ENCODE results near the gene ANKRD6. TPM values are rescaled to one million over a fixed set of nuclear protein-coding genes. Genes with fewer than 3 reads are reported as not detected.

Gene ANKRD6
- total RNA-seq, 4 donors from 2014 or later = 2.7 to 9.4 (median 6.6) TPM

DNA sequence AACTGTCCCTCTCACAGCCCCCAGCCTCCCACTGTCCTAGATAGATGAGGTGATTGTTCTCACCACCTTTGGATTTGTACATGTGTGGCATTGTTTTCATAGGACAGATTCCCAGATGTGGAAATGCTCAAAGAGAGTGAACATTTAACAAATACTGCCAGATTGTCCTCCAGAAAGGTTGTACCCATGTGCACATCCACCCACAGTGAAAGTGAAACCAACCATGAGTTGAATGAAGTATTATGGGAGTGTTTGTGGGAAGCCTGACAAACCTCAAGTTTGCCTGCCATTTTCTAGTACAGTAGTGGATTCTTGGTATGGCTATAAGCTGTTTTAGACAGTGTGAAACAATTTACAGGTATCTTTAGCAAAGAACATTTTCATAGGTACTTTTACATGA lies 42.7 kb downstream of the ANKRD6 start:
- Histone ChIP-seq H3K27ac (no peak overlapping the region), H3K36me3 (no peaks in the 10 kb centered on the region), H3K27me3 (no peaks in the 10 kb centered on the region), H3K4me1 (peaks cover 0 to 15% (median 3%) of the 10 kb centered on the region in 4 donors), H3K4me3 (no peak overlapping the region), H3K9me3 (no peaks in the 10 kb centered on the region)
- in situ Hi-C loops (cut with MboI; ENCODE audit: low pct_ligation_motif_present in 1 of 4, low pct_unique_long_range_greater_than_20kb in 1 of 4, low sequenced_read_pairs in 3 of 4) (no loop called here), intact Hi-C loops (cut with DNase I; ENCODE audit: low total_unique reads) (no loop called here)
- no peak for DNase-seq
- TF ChIP-seq, protein P1, sequence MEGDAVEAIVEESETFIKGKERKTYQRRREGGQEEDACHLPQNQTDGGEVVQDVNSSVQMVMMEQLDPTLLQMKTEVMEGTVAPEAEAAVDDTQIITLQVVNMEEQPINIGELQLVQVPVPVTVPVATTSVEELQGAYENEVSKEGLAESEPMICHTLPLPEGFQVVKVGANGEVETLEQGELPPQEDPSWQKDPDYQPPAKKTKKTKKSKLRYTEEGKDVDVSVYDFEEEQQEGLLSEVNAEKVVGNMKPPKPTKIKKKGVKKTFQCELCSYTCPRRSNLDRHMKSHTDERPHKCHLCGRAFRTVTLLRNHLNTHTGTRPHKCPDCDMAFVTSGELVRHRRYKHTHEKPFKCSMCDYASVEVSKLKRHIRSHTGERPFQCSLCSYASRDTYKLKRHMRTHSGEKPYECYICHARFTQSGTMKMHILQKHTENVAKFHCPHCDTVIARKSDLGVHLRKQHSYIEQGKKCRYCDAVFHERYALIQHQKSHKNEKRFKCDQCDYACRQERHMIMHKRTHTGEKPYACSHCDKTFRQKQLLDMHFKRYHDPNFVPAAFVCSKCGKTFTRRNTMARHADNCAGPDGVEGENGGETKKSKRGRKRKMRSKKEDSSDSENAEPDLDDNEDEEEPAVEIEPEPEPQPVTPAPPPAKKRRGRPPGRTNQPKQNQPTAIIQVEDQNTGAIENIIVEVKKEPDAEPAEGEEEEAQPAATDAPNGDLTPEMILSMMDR (IDR thresholded peaks at IDR 0.05) = no peak
- TF ChIP-seq EP300 (IDR thresholded peaks at IDR 0.05; ENCODE audit: low read depth) (no peak), POLR2AphosphoS5 (IDR thresholded peaks at IDR 0.05) (no peak), POLR2A (IDR thresholded peaks at IDR 0.05) (no peak)

DNA sequence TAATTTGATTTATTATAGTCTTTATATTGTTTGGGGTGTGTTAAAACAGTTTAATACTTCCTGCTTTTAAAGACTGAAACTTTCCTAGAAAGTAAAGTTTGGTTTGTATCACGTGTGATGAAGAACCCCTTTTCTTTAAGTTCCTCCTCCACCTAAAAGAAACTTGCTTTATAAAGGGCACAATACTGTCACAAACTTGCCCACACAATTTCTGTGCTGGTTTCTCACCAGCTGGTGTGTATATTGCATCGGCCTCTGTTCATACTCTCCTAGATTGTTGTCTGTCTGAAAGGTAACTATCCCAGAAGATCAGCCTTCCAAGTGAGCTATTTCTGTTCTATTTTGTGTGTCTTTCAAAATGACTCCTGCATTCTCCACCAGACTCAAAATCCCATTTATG lies 46.9 kb downstream of the ANKRD6 start:
- intact Hi-C loops (cut with DNase I; ENCODE audit: low total_unique reads) = no loop called here
- TF ChIP-seq, protein P1 (IDR thresholded peaks at IDR 0.05) = no peak
- TF ChIP-seq POLR2AphosphoS5 (IDR thresholded peaks at IDR 0.05) = no peak
- TF ChIP-seq EP300 (IDR thresholded peaks at IDR 0.05; ENCODE audit: low read depth) = no peak
- no peak for TF ChIP-seq POLR2A (IDR thresholded peaks at IDR 0.05)
- Histone ChIP-seq H3K27ac (no peak overlapping the region), H3K4me3 (no peak overlapping the region), H3K27me3 (no peaks in the 10 kb centered on the region), H3K4me1 (peaks cover 0 to 13% (median 3%) of the 10 kb centered on the region in 4 donors), H3K9me3 (no peaks in the 10 kb centered on the region), H3K36me3 (no peaks in the 10 kb centered on the region)
- WGBS, 2 donors (ENCODE audit: low coverage in 1 of 2) = 80 to 83% methylated on average over 2 of the region's 2 CpGs
- no peak for DNase-seq
- in situ Hi-C loops (cut with MboI; ENCODE audit: low pct_ligation_motif_present in 1 of 4, low pct_unique_long_range_greater_than_20kb in 1 of 4, low sequenced_read_pairs in 3 of 4) = no loop called here

DNA sequence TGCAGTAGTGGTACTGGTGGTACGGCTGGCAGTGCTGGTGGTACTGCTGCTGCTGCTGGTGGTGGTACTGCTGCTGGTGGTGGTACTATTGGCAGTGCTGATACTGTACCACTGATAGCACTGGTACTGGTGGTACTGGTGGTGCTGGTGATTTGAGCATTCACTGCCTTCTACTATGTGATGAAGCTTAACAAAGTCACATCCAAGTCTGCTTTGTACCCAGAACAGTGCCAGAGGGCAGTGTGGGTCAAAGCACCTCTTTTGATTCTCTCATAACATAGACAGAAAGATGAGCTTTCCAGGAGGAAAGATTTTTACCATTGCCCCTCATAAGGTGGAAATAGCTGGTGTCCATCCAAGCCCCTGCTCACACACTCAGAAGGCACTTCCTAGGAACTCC lies 48.7 kb downstream of the ANKRD6 start:
- TF ChIP-seq, protein P1 (IDR thresholded peaks at IDR 0.05) = no peak
- no peak for TF ChIP-seq POLR2A (IDR thresholded peaks at IDR 0.05)
- TF ChIP-seq EP300 (IDR thresholded peaks at IDR 0.05; ENCODE audit: low read depth) = no peak
- no peak for TF ChIP-seq POLR2AphosphoS5 (IDR thresholded peaks at IDR 0.05)
- Histone ChIP-seq H3K9me3 (no peaks in the 10 kb centered on the region), H3K4me1 (no peaks in the 10 kb centered on the region), H3K27me3 (no peaks in the 10 kb centered on the region), H3K4me3 (no peak overlapping the region), H3K27ac (no peak overlapping the region), H3K36me3 (no peaks in the 10 kb centered on the region)
- DNase-seq = no peak
- intact Hi-C loops (cut with DNase I; ENCODE audit: low total_unique reads) = no loop called here
- in situ Hi-C loops (cut with MboI; ENCODE audit: low pct_ligation_motif_present in 1 of 4, low pct_unique_long_range_greater_than_20kb in 1 of 4, low sequenced_read_pairs in 3 of 4) = no loop called here
- 100% methylated on average over 1 of the region's 1 CpG; no CpG with 5 or more reads in 1 of the 2 donors for WGBS, 2 donors (ENCODE audit: low coverage in 1 of 2)

DNA sequence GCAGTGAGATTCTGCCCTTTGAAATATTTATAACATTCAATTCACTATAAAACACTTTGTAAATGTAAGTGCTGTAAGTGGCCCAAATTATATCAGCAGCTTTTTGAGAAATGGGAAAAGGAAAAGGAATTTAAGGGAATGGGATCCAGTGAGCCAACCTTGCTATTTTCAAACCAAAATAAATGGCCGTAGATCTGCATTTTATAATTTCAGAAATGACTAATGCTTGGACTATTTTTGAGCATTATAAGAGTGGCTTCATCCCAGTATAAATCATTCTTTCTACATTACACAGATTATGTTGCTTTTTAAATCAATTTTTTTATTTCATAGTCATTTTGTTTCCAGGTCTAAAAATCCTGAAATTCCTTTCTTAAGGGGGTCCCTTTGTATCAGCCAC lies 49.2 kb downstream of the ANKRD6 start:
- in situ Hi-C loops (cut with MboI; ENCODE audit: low pct_ligation_motif_present in 1 of 4, low pct_unique_long_range_greater_than_20kb in 1 of 4, low sequenced_read_pairs in 3 of 4) (no loop called here), intact Hi-C loops (cut with DNase I; ENCODE audit: low total_unique reads) (no loop called here)
- no peak for DNase-seq
- 67 to 78% methylated on average over 1 of the region's 1 CpG for WGBS, 2 donors (ENCODE audit: low coverage in 1 of 2)
- H3K4me1 ChIP-seq = no peaks in the 10 kb centered on the region
- no peak overlapping the region for H3K27ac ChIP-seq
- no peak overlapping the region for H3K4me3 ChIP-seq
- H3K9me3 ChIP-seq = no peaks in the 10 kb centered on the region
- no peaks in the 10 kb centered on the region for H3K36me3 ChIP-seq
- TF ChIP-seq EP300 (IDR thresholded peaks at IDR 0.05; ENCODE audit: low read depth) = no peak
- TF ChIP-seq, protein P1 (IDR thresholded peaks at IDR 0.05) = no peak
- TF ChIP-seq POLR2AphosphoS5 (IDR thresholded peaks at IDR 0.05) = no peak
- no peak for TF ChIP-seq POLR2A (IDR thresholded peaks at IDR 0.05)
- H3K27me3 ChIP-seq = no peaks in the 10 kb centered on the region
